GM18505 (cell line): ENCODE results near the gene TPCN2.
"Not testable (repeated sequence)": the region's sequence is repeated elsewhere in the genome, so short reads cannot be mapped to it uniquely, and the experiment has no call there.

ENCODE experiments used
- ATAC-seq: cut with Tn5 transposase; IDR thresholded peaks from one replicate; pipeline ENCODE4 v1.9.1; 2021; ENCODE audit not compliant: unreplicated experiment
- POLR2A ChIP-seq: IDR thresholded peaks from 4 replicates; pipeline ENCODE4 v1.6.1; 2011; ENCODE audit warnings: borderline replicate concordance; ENCODE audit not compliant: insufficient read depth, insufficient read length; ENCODE audit errors: extremely low read depth

TPCN2 gene

GRCh38 chr11:69125861-69126260, 77.1 kb downstream of the TPCN2 start:
- ATAC-seq: no peak
- TF ChIP-seq POLR2A: no peak

GRCh38 chr11:69126286-69126685, 77.6 kb downstream of the TPCN2 start:
- no peak for ATAC-seq
- TF ChIP-seq POLR2A: no peak

GRCh38 chr11:69127081-69127850, 78.5 kb downstream of the TPCN2 start:
- no peak for ATAC-seq

GRCh38 chr11:69127884-69128283, 79.2 kb downstream of the TPCN2 start:
- no peak for TF ChIP-seq POLR2A
- no peak for ATAC-seq

More at GRCh38 chr11:69127081-69127850, 78.5 kb downstream of the TPCN2 start:
- TF ChIP-seq POLR2A: no peak

GRCh38 chr11:69129053-69129452, 80.3 kb downstream of the TPCN2 start:
- no peak for ATAC-seq
- TF ChIP-seq POLR2A: no peak

GRCh38 chr11:69129647-69130046, 80.9 kb downstream of the TPCN2 start:
- no peak for TF ChIP-seq POLR2A
- ATAC-seq: no peak

- no peak for ATAC-seq
- TF ChIP-seq POLR2A: no peak
Measured at GRCh38 chr11:69130654-69131053, 81.9 kb downstream of the TPCN2 start.

GRCh38 chr11:69131121-69131566, 82.4 kb downstream of the TPCN2 start:
- no peak for ATAC-seq
- no peak for TF ChIP-seq POLR2A

- ATAC-seq: no peak
- no peak for TF ChIP-seq POLR2A
Measured at GRCh38 chr11:69131644-69132300, 83.0 kb downstream of the TPCN2 start.

GRCh38 chr11:69132301-69132670, 83.6 kb downstream of the TPCN2 start:
- ATAC-seq: no peak
- TF ChIP-seq POLR2A: no peak

GRCh38 chr11:69133251-69133650, 84.5 kb downstream of the TPCN2 start:
- no peak for ATAC-seq
- TF ChIP-seq POLR2A: no peak

GRCh38 chr11:69134182-69134581, 85.5 kb downstream of the TPCN2 start:
- ATAC-seq: not testable (repeated sequence)

GRCh38 chr11:69134957-69135356, 86.2 kb downstream of the TPCN2 start:
- no peak for TF ChIP-seq POLR2A
- ATAC-seq: no peak
